Naive thymus-derived CD8-positive, alpha-beta T cell (primary cell): ENCODE measurements around the gene SART1. TPM values are rescaled to one million over a fixed set of nuclear protein-coding genes. Genes with fewer than 3 reads are reported as not detected.

Experiments used
- ATAC-seq, 2 donors: fragments of 150-1000 bp; cut with Tn5 transposase in 1 of 2; sonication (Bioruptor Pico), chemical (Tn5 transposase) in 1 of 2; 1 replicate in 1 of 2; 2 replicates in 1 of 2; pipeline ENCODE4 v1.10.0; 2021; ENCODE audit warnings: mild to moderate bottlenecking in 2 of 2, moderate library complexity in 2 of 2
- POLR2A ChIA-PET: fragments of 350-600 bp; sonication (Branson Sonifier 250); formaldehyde crosslinking; loops from one replicate; lab custom pipeline; 2021; ENCODE audit warnings: antibody characterized with exemption; lab: Charles Lee
- DNase-seq, 10 donors: peaks; one replicate each; pipeline versions ENCODE4 v3.0.0 to v3.0.0-alpha.2; 2020 to 2022
- H3K27ac Mint-ChIP-seq, 10 donors: one replicate each; pipeline ENCODE4 v1.8.0; 2020 to 2022; ENCODE audit warnings: mild to moderate bottlenecking in 10 of 10, mixed read lengths in 10 of 10, moderate library complexity in 4 of 10, inconsistent platforms in 1 of 10
- H3K27me3 Mint-ChIP-seq, 5 donors: one replicate each; pipeline ENCODE4 v1.8.0; 2021 to 2022; ENCODE audit warnings: mixed read lengths in 5 of 5
- H3K36me3 Mint-ChIP-seq, 3 donors: one replicate each; pipeline ENCODE4 v1.8.0; 2020 to 2022; ENCODE audit warnings: mixed read lengths in 3 of 3, mild to moderate bottlenecking in 2 of 3, inconsistent platforms in 1 of 3
- H3K4me1 Mint-ChIP-seq, 4 donors: one replicate each; pipeline ENCODE4 v1.8.0; 2021 to 2022; ENCODE audit warnings: mixed read lengths in 4 of 4
- H3K4me3 Mint-ChIP-seq, 10 donors: one replicate each; pipeline ENCODE4 v1.8.0; 2020 to 2022; ENCODE audit warnings: mild to moderate bottlenecking in 10 of 10, mixed read lengths in 10 of 10, moderate library complexity in 6 of 10, inconsistent platforms in 1 of 10
- H3K9me3 Mint-ChIP-seq, 9 donors: one replicate each; pipeline ENCODE4 v1.8.0; 2020 to 2022; ENCODE audit warnings: mixed read lengths in 9 of 9, mild to moderate bottlenecking in 3 of 9, inconsistent platforms in 1 of 9, moderate library complexity in 1 of 9
- polyA plus RNA-seq, 3 donors: library from polyadenylated mRNA; unstranded; fragments of 300-500 nt; fragmentation: Illumina TruSeq; gene quantifications; one replicate each; pipeline ENCODE4 v1.2.3, GENCODE V29; 2021
- total RNA-seq, 8 experiments: library from RNA in 2 of 8; stranded (reverse) in 2 of 8; gene quantifications; one replicate each; pipeline ENCODE4 v1.2.3 and lab custom pipeline; 2021 to 2026

The SART1 gene
- total and polyA plus RNA-seq, 5 experiments from 2014 or later: 16.2 to 91.9 (median 57.3) TPM

- Mint-ChIP-seq H3K27ac (no peak overlapping the region), H3K27me3 (no peaks in the 10 kb centered on the region), H3K4me3 (no peak overlapping the region), H3K4me1 (peaks cover 2 to 12% (median 10%) of the 10 kb centered on the region in 4 donors), H3K9me3 (no peaks in the 10 kb centered on the region), H3K36me3 (no peaks in the 10 kb centered on the region)
- POLR2A ChIA-PET: interaction anchor here (0.7 to 1.4 kb wide), 3 partner anchors 10 to 106 kb away, joined by 3 to 4 read pairs (median 4); no protein-coding TSS in a partner anchor
- DNase-seq: no peak
- no peak for ATAC-seq
These were observed 9.4 kb upstream of the SART1 start for GRCh38 chr11:65952052-65952521.

- POLR2A ChIA-PET: interaction anchor here (0.8 to 1.4 kb wide), 2 partner anchors 9 kb away, joined by 3 read pairs; no protein-coding TSS in a partner anchor
These were observed 8.1 kb upstream of the SART1 start for GRCh38 chr11:65953471-65953870.

GRCh38 chr11:65954771-65955170, 6.8 kb upstream of the SART1 start:
- POLR2A ChIA-PET: interaction anchor here (1.0 to 2.2 kb wide), 3 partner anchors 23 to 66 kb away, joined by 3 to 9 read pairs (median 6); partner anchors contain the start of genes CCDC85B and FIBP
- peaks cover 2 to 25% (median 18%) of the 10 kb centered on the region in 4 donors for H3K4me1 Mint-ChIP-seq
- no peaks in the 10 kb centered on the region for H3K27me3 Mint-ChIP-seq
- H3K36me3 Mint-ChIP-seq: no peaks in the 10 kb centered on the region
- peak overlapping the region in 2 of 10 donors; percentile 57 to 66 for H3K27ac Mint-ChIP-seq
- no peak overlapping the region for H3K4me3 Mint-ChIP-seq
- DNase-seq (no peak), ATAC-seq (no peak)
- H3K9me3 Mint-ChIP-seq: no peaks in the 10 kb centered on the region

More at GRCh38 chr11:65953471-65953870, 8.1 kb upstream of the SART1 start:
- DNase-seq: no peak
- H3K4me1 Mint-ChIP-seq: peaks cover 2 to 22% (median 18%) of the 10 kb centered on the region in 4 donors
- H3K27ac Mint-ChIP-seq: no peak overlapping the region
- H3K4me3 Mint-ChIP-seq: no peak overlapping the region
- ATAC-seq: no peak
- no peaks in the 10 kb centered on the region for H3K9me3 Mint-ChIP-seq
- H3K27me3 Mint-ChIP-seq: no peaks in the 10 kb centered on the region
- H3K36me3 Mint-ChIP-seq: no peaks in the 10 kb centered on the region

- no peaks in the 10 kb centered on the region for H3K27me3 Mint-ChIP-seq
- no peak for DNase-seq
- peaks cover 17 to 44% (median 41%) of the 10 kb centered on the region in 4 donors for H3K4me1 Mint-ChIP-seq
- no peaks in the 10 kb centered on the region for H3K9me3 Mint-ChIP-seq
- peak overlapping the region in 3 of 10 donors; percentile 24 to 48 (median 42) for H3K4me3 Mint-ChIP-seq
- peaks cover 0 to 5% (median 0%) of the 10 kb centered on the region in 3 donors for H3K36me3 Mint-ChIP-seq
- peak overlapping the region in 8 of 10 donors; percentile 37 to 98 (median 64) for H3K27ac Mint-ChIP-seq
- ATAC-seq: no peak
- POLR2A ChIA-PET: interaction anchor here (0.6 to 5.5 kb wide), 8 partner anchors 26 to 1091 kb away, joined by 3 to 51 read pairs (median 4); partner anchors contain the start of genes BANF1, CCDC85B, EIF1AD and FIBP
These were observed 3.2 kb upstream of the SART1 start for GRCh38 chr11:65958291-65958690.

- H3K4me3 Mint-ChIP-seq: peak overlapping the region in 3 of 10 donors; percentile 18 to 24 (median 18)
- ATAC-seq (no peak), DNase-seq (peak in 1 of 10 donors; percentile 58)
- H3K27ac Mint-ChIP-seq: peak overlapping the region in 9 of 10 donors; percentile 25 to 98 (median 40)
- H3K4me1 Mint-ChIP-seq: peaks cover 17 to 50% (median 47%) of the 10 kb centered on the region in 4 donors
- peaks cover 0 to 8% (median 0%) of the 10 kb centered on the region in 3 donors for H3K36me3 Mint-ChIP-seq
- H3K27me3 Mint-ChIP-seq: no peaks in the 10 kb centered on the region
- H3K9me3 Mint-ChIP-seq: no peaks in the 10 kb centered on the region
- POLR2A ChIA-PET: interaction anchor here (0.6 to 5.5 kb wide), 7 partner anchors 27 to 1091 kb away, joined by 3 to 51 read pairs (median 4); partner anchors contain the start of genes BANF1, CCDC85B, EIF1AD and FIBP
These were observed 2.6 kb upstream of the SART1 start for GRCh38 chr11:65958774-65959420.

- H3K27ac Mint-ChIP-seq: peak overlapping the region; percentile 97 to 100 (median 98)
- H3K4me3 Mint-ChIP-seq: peak overlapping the region; percentile 93 to 99 (median 98)
- no peaks in the 10 kb centered on the region for H3K27me3 Mint-ChIP-seq
- peaks cover 22 to 57% (median 53%) of the 10 kb centered on the region in 4 donors for H3K4me1 Mint-ChIP-seq
- peak in 1 of 10 donors; percentile 55 for DNase-seq
- peak in 1 of 2 donors; percentile 1 for ATAC-seq
- no peaks in the 10 kb centered on the region for H3K9me3 Mint-ChIP-seq
- H3K36me3 Mint-ChIP-seq: peaks cover 0 to 28% (median 4%) of the 10 kb centered on the region in 3 donors
- POLR2A ChIA-PET: interaction anchor here (0.7 to 5.5 kb wide), 16 partner anchors 15 to 390 kb away, joined by 3 to 51 read pairs (median 5); partner anchors contain the start of genes BANF1, C11orf68, CCDC85B and CFL1
These were observed 689 bp upstream of the SART1 start for GRCh38 chr11:65960824-65961266.

- Mint-ChIP-seq H3K27ac (peak overlapping the region; percentile 85 to 100 (median 98)), H3K9me3 (no peaks in the 10 kb centered on the region), H3K36me3 (peaks cover 0 to 41% (median 6%) of the 10 kb centered on the region in 3 donors), H3K4me1 (peaks cover 21 to 45% (median 44%) of the 10 kb centered on the region in 4 donors), H3K27me3 (no peaks in the 10 kb centered on the region), H3K4me3 (peak overlapping the region; percentile 86 to 99 (median 97))
- POLR2A ChIA-PET: interaction anchor here (0.5 to 5.5 kb wide), 12 partner anchors 10 to 347 kb away, joined by 3 to 51 read pairs (median 6); partner anchors contain the start of genes BANF1, C11orf68, CCDC85B and CFL1
- DNase-seq (peak in 2 of 10 donors; percentile 28 to 39), ATAC-seq (no peak)
These were observed 619 bp downstream of the SART1 start for GRCh38 chr11:65962141-65962564.

GRCh38 chr11:65964906-65965305, 3.4 kb downstream of the SART1 start:
- Mint-ChIP-seq H3K27ac (peak overlapping the region in 1 of 10 donors; percentile 19), H3K27me3 (no peaks in the 10 kb centered on the region), H3K9me3 (no peaks in the 10 kb centered on the region), H3K4me3 (no peak overlapping the region), H3K4me1 (peaks cover 27 to 46% (median 41%) of the 10 kb centered on the region in 4 donors), H3K36me3 (peaks cover 0 to 67% (median 6%) of the 10 kb centered on the region in 3 donors)
- no peak for ATAC-seq
- POLR2A ChIA-PET: interaction anchor here (1.4 to 1.9 kb wide), 2 partner anchors 37 to 77 kb away, joined by 4 to 5 read pairs; partner anchors contain the start of genes BANF1, EIF1AD and FIBP
- DNase-seq: no peak

GRCh38 chr11:65965986-65966762, 4.6 kb downstream of the SART1 start:
- Mint-ChIP-seq H3K36me3 (peaks cover 0 to 74% (median 6%) of the 10 kb centered on the region in 3 donors), H3K4me1 (peaks cover 30 to 49% (median 42%) of the 10 kb centered on the region in 4 donors), H3K27me3 (no peaks in the 10 kb centered on the region), H3K27ac (peak overlapping the region in 4 of 10 donors; percentile 18 to 86 (median 42)), H3K9me3 (no peaks in the 10 kb centered on the region), H3K4me3 (no peak overlapping the region)
- DNase-seq: no peak
- POLR2A ChIA-PET: interaction anchor here (0.9 to 1.4 kb wide), 2 partner anchors 36 to 92 kb away, joined by 4 read pairs; partner anchors contain the start of genes BANF1 and EIF1AD
- ATAC-seq: no peak

- DNase-seq: no peak
- H3K27me3 Mint-ChIP-seq: no peaks in the 10 kb centered on the region
- H3K9me3 Mint-ChIP-seq: no peaks in the 10 kb centered on the region
These were observed 5.9 kb downstream of the SART1 start for GRCh38 chr11:65967329-65967934.

More at GRCh38 chr11:65967329-65967934, 5.9 kb downstream of the SART1 start:
- ATAC-seq: no peak
- H3K4me3 Mint-ChIP-seq: no peak overlapping the region
- H3K4me1 Mint-ChIP-seq: peaks cover 27 to 42% (median 33%) of the 10 kb centered on the region in 4 donors
- H3K36me3 Mint-ChIP-seq: peaks cover 0 to 82% (median 6%) of the 10 kb centered on the region in 3 donors
- POLR2A ChIA-PET: no interaction called here
- no peak overlapping the region for H3K27ac Mint-ChIP-seq
